Adrenal gland (tissue), 5 donors: ENCODE data around the gene SPACA5.

Source experiments
- CTCF ChIP-seq, 6 experiments: fragments of 450-650 bp in 4 of 6; fragments of 200-600 bp in 2 of 6; sonication (generic) in 1 of 6; IDR thresholded peaks; 1 replicate in 5 of 6; 2 replicates in 1 of 6; pipeline versions ENCODE4 v1.5.1 to v1.8.0; 2016 to 2021; ENCODE audit warnings: antibody characterized with exemption in 6 of 6, mild to moderate bottlenecking in 2 of 6, moderate library complexity in 1 of 6
- POLR2A ChIP-seq, 2 donors: fragments of 450-650 bp; IDR thresholded peaks; one replicate each; pipeline ENCODE4 v1.6.1; 2017; ENCODE audit warnings: antibody characterized with exemption in 2 of 2, mild to moderate bottlenecking in 2 of 2, moderate library complexity in 1 of 2
- donor health status: DM: no; HTN: no; CAD: no.

GRCh38 chrX:47992669-47993068, 14.1 kb upstream of the SPACA5 start:
- TF ChIP-seq CTCF (IDR thresholded peaks at IDR 0.05) (no peak), POLR2A (IDR thresholded peaks at IDR 0.05) (no peak)
